Mucosa of gallbladder (tissue), 1 donor: ENCODE measurements around the gene FGF21. TPM values are rescaled to one million over a fixed set of nuclear protein-coding genes. Genes with fewer than 3 reads are reported as not detected.
"Not testable (repeated sequence)": the region's sequence is repeated elsewhere in the genome, so short reads cannot be mapped to it uniquely, and the experiment has no call there.

Source experiments
- DNase-seq: peaks from one replicate; pipeline ENCODE4 v3.0.0-alpha.2; 2020; ENCODE audit warnings: low spot score
- total RNA-seq: library from RNA; stranded (reverse); gene quantifications from one replicate; pipeline ENCODE4 v1.2.1, GENCODE V29; 2021
- donor health status: DM: no; HTN: no; CAD: no.

Gene FGF21, protein sequence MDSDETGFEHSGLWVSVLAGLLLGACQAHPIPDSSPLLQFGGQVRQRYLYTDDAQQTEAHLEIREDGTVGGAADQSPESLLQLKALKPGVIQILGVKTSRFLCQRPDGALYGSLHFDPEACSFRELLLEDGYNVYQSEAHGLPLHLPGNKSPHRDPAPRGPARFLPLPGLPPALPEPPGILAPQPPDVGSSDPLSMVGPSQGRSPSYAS
- not detected for total RNA-seq

DNA sequence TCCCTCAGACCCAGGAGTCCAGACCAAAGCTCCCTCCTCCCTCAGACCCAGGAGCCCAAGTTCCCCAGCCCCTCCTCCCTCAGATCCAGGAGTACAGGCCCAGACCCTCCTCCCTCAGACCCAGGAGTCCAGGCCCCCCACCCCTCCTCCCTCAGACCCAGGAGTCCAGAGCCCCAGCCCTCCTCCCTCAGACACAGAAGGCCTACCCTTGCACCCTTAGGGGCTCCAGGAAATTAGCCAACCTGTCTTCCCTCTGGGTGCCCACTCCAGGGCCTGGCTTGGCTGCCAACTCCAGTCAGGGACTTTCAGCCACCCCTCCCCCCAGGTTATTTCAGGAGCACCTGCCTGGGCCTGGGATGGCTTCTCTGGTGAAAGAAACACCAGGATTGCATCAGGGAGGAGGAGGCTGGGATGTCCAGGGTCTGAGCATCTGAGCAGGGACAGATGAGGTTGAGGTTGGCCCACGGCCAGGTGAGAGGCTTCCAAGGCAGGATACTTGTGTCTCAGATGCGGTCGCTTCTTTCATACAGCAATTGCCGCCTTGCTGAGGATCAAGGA lies at the start of gene FGF21:
TSS of gene FGF21 (plus strand) at position 441 of the 558 bp plus-strand sequence. CDS start 713 bp downstream, outside the sequence.
- no peak for DNase-seq

DNA sequence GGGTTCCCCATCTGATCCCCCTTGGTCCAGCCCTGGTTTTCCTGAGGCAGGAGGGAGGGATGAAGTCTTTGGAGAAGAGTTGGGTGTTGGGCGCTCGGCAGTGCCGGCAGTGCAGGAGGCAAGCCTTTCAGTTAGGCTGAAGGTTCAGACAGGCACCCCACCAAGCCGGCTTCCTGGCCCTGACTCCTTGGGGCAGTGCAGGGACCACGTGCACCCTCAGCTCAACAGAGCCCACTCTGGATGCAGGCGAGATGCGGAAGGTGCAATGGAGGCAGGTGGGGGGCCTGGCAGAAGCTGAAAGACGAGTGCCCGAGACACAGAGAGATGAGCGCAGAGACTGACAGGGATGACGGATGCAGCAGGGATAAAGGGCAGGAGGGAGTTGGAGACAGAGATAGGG lies 46.9 kb upstream of the FGF21 start:
- no peak for DNase-seq

DNA sequence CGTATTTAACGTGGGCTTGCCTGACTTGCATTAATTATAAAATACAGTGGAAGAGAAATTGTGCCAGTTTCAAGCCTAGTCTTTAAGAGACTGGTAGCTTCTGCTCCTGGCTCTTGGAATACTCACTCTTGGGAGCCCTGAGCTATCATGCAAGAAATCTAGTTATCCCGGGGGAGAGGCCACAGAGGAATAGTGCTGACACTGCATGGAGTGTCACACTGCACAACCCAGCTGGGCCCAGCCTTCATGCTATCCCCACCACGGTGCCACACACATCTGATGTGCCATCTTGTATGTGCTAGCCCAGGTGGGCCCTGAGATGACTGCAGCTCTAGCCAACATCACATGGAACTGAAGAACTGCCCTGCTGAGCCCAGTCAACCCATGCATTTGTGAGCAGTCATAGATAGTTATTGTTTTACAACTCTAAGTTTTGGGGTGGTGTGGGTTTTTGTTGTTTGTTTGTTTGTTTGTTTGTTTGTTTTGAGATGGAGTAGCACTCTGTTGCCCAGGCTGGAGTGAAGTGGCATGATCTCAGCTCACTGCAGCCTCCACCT lies 44.1 kb upstream of the FGF21 start:
- DNase-seq = no peak

DNA sequence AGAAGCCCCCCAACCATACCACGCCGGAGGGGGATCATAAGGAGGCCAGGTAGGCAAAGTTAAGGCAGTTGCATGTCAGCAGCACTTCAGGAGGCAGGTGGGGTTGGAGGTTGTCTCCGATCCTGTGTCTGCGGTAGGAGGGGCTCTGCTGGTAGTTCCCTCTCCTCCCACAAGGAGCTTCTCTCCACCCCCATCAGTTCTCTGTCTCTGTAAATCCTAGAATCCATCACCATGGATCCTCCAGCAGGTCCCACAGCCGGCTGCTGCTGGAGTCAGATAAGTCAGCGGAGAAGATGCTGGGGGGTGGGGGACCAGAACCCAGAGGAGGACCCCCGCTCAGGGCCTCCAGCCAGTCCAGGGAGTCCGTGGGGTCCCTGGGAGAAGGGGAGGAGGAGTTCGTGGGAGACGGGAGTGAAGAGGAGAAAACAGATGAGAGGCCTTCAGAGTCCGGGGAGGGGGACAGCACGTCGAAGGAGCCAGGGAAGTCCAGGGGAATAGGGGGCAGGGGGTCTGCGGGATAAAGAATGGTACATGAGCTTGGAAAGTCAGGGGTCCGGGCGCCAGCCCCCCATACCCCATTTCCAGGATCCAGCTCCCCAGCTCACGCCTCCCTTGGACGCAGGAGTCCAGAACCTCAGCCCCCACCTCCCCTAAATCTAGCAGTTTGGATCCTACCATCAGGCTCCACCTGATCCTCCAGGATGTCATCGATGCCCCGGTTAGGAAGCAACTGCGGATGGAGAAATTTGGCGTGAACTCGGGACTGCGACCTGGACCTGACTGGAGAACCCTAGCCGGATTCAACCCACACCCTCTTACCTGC lies 42.1 kb upstream of the FGF21 start:
- no peak for DNase-seq

DNA sequence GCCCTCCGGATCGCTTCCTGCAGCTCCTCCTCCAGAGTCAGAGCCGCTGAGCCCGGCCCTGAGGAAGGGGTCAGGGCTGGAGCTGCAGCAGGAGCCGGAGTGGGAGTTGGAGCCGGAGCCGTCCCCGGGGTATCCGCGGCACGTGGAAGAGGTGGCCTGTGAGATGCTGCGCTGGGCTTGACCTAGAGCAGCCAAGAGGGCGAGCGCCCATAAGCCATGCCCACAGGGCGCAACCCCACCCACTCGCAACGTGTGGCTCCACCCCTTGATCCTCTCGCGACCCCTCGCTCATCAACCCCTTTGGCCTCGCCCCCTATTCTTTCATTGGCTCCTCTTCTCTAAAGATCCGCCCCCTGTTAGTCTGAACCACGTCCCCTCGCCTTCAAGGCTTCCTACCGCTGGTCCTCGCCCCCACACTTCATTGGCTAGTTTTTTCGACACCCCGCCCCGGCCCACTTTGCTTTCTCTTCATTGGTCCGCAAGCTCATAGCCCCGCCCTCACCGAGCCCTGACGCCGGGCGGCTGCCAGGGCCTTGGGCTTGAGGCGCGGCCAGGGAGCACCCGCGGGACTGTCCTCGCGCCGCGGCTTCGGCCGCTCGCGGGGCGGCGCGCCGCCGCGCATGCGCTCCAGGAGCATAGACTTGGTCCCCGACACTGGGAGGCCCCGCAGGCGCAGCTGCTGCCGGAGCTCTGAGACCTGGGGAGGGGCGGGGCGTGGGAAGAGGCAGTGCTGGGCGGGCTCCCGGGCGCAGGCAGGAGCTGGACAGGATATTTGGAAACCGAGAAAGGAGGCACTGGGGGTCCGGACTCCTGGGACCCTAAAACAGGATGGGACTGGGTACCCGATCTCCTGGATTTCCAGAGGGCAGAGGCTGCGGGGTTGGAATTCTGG lies 41.2 kb upstream of the FGF21 start:
- DNase-seq = peak; percentile 99

DNA sequence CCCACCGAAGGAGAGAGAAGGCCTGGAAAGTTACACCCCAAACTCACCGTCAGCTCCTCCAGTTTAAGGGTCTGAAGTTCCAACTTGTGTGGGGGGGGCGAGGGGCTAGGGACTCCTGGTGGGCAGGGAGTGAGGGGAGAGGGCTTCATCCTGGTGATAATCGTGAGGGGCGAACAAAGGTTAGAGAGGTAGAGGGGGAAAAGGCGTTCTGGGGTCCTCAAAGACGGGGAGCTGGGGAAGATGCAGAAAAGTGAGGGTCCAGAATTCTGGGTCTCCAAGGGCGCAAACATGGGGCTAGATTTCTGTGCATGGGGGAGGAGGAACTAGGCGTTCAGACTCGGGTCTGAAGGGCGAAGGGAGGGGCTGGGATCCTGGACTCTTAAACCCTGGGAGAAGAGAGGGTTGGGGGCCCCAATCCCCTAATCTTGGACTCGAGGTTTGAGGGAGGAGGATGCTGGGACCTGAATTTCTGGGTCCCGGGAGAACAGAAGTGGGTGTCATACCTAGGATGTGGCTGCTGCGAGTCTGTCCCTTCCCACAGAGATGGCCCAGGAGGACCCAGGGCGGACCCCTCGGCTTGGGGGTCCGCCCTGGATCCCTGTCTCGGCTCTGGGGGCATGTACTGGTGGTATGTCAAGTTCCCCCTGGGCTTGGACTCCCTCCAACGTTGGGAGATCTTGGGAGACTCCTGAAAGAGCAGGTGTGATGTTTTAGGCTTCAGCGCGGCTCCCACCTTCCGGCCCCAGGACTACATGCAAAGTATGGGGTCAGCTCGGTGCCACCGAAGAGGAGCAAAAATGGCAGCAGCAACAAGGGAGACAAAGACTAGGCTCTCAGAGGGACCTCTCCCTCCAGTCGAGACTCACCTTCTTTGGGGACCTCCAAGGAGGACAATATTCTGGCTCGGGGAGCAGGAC lies 40.3 kb upstream of the FGF21 start:
- DNase-seq = no peak

DNA sequence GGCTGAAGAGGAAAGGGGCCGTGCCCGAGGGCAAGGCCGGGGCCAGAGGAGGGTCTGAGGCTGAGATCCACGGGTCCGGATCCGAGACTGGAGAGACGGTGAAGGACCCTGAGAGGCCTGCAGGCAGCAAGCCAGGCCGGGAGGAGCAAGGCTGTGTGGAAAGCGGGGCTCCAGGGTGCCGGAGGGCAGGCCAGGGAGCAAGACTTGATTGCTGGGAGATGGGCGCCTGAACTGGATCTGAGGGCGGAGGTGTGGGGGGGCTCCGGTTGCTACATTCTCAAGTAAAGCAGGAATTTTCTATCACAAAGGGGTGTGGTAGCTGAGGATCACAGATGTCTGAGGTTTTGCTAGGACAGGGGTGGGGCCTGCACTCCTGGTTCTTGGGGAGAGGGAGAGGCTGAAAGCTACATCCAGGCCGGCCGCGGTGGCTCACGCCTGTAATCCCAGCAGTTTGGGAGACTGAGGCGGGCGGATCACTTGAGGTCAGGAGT lies 39.6 kb upstream of the FGF21 start:
- DNase-seq = no peak

DNA sequence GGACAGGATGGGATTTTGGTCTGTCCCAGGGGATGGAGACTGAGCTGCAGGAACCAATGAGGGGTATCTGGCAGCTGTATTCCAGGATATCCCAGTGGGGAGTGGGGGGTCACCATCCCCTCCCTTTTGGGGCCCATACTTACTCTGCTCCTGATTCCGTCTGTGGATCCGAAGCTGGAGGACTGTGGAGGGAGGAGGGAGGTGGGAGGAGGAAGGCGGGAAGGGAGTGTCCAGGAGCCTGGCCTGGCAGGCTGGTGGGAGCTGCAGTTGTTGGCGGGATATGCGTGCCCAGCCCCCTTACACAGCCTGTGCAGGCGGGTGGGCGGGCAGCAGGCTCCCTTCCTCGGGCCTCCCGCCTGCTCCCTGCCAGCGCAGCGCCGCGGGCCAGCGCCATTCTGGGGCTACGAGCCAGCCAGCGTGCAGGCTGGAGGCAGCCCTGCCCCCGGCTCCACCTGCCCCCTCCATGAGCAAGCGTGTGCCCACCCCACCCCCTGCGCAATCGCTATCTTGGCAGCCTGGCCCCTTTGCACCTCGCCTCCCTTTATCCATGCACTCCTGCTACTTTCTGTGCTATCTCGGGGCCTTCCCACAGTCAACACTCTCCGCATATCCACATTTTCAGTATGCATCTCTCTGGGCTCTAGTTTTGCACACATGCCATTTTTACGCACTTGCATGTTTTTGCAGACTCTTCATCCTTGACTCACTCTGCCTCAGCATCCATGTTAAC lies 38.6 kb upstream of the FGF21 start:
- DNase-seq = no peak

DNA sequence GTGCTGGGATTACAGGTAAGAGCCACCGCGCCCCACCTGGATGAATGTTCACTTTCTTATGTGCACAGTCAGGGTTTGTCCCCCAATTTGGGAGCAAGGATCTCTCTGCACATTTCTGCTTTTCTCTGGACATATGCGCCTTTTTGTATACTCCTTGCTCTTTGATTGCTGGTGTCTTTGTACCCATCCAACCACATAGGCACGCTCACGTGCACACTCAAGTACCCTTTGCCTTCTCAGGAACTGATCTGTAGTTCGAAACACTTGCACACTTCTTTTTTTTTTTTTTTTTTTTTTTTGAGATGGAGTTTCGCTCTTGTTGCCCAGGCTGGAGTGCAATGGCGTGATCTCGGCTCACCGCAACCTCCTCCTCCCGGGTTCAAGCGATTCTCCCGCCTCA lies 37.2 kb upstream of the FGF21 start:
- DNase-seq = not testable (repeated sequence)

DNA sequence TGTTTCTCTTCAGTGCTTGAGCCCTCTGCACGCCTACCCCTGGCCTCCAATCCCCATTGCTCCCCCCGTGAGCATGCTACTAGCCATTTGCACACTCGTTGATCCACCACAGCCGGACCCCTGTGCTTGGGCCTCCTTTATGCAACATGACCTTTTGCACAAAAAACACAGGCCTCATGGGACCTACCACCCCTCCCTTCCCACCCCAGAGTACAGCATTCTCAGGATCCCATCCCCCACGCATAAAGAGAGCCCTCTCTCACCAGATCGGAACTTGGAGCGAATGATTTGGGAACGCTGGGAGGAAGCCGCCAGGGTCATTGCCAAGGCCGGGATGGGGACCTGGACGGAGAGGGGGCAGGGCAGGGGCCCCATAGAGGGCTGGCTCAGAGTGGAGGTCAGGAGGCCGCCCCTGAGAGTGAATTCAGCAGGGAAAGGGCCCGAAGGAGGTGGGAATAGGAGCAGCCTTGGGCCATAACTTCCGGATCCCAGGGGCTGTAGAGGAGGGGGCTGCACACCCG lies 36.6 kb upstream of the FGF21 start:
- DNase-seq = no peak

DNA sequence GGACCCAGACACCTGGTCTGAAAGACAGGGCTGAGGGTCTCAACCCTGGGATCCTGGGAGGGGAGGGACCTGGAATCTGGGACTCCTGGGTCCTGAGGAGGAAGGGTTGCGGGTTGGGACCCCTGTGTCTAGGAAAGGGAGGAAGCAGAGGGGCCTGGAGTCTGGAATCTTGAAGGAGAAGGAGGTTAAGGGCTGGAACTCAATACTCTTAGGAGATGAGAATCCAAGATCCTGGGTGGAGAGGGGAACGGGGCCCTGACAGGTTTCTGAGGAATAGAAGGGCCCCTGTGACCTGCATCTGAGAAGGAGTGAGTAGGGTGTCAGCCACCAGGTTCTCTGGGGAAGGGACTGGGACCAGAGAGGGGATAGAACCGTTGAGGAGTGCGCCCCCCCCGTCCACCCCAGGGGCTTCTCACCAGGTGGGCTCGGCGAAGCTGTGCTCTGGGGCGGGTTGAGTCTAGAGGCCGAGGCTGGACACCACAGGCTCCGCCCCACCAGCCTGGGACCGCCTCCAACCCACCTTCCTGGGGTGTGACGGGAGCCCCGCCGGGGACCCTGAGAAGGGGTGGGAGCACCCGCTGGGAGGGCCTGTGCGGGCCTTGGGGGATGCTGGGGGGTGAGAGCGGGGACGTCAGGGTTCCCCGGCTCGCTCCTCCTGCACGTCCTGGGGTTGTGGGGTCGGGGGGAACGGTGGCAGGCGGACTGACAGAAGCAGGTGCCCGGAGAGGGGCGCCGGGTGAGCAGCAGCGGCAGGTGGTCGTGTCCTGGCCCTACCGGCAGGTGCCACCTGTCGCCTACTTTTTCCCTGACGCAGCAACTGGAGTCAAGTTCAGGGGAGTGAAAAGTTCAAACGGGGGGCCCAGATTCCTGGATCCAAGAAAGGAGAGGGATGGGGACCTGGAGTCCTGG lies 35.8 kb upstream of the FGF21 start, which contains the start of gene MAMSTR:
TSS of gene MAMSTR (minus strand) at position 463 of the 909 bp plus-strand sequence. CDS start 694 bp downstream, outside the sequence.
- DNase-seq = no peak

DNA sequence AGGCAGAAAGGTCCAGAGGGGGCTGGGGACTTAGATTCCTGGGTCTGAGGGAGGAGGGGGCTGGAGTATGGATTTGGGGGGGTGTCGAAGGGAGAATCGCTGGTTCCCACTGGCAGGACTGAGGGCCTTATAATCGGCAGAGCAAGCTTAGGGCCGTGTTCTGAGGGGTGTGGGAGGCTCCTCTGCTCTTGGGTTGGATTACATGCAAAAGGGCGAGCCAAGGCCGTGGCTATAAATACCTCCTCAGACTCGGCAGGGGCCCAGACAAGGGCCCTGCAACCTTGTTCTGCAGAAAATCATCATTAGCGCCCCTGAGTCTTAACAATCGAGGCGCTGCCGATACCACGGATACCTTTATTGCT lies 35.1 kb upstream of the FGF21 start:
- no peak for DNase-seq

DNA sequence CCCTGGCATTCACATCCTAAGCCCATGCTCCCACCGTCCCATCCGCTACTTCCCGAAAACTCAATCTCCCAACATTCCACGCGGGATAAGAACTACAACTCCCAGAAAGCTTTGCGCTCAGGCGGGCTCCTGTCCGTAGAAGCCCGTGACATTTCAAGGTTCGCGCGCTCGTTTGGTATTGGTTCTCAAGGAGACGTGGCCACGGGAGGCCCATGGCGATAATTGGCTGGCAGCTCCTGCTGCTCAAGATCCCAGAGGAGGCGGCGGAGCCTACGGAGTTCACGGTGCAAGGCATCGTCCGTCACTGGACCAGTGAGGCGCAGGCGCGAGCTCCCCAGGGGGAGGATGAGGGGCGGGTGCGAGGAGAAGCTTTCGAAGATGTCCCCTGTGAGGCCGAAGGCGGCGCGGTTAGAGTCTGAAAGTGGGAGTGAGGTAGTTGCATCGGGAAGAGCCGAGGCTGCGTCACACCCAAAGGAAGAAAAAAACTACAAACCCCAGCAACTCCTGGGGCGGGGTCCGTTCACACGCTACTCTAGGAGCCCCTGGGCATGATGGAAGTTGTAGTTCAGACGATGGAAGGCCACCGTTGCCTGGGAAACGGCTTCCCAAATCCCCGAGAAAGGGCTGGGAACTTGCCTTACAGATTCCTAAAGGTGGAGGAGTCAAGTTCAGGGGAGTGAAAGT lies 34.6 kb upstream of the FGF21 start:
- DNase-seq = peak; percentile 99

DNA sequence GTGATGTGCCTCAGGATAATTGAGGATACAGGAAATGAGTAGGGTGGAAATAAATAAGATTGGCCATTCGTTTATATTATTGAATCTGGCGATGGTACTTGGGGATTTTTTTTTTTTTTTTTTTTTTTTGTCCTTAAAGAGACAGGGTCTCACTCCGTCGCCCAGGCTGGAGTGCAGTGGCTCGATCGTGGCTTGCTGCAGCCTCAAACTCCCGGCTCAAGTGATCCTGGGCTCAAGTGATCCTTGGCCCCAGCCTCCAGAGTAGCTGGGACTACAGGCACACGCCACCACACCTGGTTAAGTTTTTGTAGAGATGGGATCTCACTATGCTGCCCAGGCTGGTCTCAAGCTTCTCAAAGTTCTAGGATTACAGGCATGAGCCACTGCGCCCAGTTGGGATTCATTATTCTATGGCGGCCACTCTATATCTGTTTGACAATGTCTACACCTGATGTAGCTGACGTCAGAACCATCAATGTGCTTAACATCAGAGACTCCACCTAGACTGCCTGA lies 33.1 kb upstream of the FGF21 start:
- no peak for DNase-seq

DNA sequence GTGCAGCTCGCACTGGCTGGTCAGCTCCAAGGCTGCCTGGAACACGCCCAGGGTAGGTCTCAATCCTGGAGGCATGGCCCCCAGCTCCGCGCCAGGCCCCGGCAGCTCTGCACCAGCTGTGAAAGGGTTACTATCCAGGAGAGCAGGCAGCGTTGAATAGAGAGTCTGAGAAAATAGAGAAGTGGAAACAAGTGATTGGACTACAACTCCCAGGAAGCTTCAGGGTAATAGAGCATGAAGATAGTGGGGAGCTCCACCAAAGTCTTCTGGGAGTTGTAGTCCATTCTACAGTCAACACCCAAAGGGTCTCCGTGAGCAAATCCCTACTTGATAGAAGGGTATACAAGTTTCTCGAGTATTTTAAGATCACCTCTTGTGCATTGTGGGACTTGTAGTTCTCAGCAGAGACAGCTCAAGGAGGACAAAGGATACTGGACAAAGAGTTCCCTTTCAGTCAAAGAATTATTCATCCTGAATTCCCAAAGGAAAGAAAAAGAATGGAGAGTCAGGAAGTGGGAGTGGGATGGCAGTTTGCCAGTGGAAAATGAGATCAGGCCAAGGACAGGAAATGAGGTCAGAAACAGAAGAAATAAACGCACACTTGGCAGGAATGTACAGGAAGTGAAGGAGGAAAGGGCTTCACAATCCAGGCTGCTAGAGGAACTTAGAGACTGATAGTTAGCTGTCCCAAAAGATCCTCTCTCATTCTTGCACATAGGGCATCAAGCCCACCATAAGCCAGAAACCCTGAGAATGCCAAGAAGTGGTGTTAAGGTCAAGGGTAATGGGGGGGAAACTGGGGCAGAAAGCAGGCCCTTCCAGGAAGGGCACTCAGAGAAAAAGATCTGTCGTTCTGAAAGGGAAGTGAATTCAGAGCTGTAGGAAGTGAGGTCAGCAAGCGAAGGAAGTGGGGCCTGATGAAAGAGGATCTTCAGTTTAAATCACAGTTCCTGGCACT lies 30.2 kb upstream of the FGF21 start:
- DNase-seq = peak; percentile 65

DNA sequence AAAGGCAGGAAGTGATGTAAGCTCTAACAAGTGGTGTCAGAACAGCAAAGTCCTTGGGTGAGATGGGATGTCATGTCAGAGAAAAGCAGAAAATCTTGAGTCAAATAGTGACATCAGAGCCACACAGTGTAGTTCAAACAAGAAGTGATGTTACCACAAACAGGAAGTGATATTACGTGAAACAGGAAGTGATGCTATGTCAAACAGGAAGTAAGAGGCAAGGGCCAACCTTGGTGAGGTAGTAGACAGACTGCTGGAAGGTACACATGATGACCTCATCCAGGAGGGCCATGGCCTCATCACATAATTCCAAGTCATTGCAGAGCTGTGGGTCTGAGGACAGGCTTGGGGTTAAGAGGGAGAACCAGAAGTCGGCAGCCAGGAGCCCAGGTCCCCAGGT lies 28.8 kb upstream of the FGF21 start:
- DNase-seq = no peak
